ENCODE measurements around the gene GPX4. TPM values are rescaled to one million over a fixed set of nuclear protein-coding genes. Genes with fewer than 3 reads are reported as not detected.
A peak's percentile ranks its signal among the peaks of the same experiment; 100 is the strongest.

GPX4 gene
- total RNA-seq, 4 donors from 2014 or later = 338 to 386 (median 375) TPM

DNA sequence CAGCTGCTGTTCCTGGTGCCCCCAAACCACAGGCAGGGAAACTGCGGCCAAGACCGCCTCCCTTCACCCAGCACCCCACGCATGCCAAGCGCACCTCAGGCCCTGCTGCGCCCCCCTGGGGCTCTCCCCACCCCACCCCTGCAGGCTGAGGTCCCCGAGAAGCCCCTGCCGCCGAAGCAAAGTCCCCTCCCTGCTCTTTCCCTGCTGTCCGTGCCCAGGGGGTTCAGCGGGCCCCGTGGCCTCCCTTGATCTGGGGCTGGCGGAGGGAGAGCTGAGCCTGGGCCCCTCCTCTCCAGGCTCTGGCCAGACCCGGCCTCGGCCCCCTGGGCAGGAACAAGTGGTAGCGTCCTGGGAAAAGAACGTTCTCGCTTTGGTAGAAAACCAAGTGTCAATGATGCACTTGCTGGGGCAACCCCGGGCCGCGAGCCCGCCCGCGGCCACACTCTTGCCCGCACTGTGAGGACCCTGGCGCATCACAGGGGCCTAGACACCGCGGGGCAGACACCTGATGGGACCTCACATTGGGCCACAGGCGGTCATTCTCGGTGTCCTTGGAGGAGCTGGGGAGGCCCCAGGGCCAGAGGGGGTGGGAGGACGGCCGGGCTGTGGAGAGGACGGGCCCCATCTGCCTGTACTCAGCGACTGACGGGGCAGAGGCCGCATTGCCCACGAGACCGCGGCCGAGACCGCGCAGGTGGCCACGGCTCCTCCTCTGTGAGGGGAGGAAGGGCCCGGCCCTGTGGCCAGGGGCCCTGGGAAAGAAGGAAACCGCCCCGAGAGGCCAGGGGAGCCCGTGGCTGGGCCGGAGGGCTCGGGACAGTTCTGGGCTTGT is 29.0 kb downstream of the GPX4 start:
- intact Hi-C loops (cut with DNase I) = no loop called here
- Histone ChIP-seq H3K36me3 (peaks cover 0 to 28% (median 5%) of the 10 kb centered on the region in 4 donors), H3K4me3 (peak overlapping the region; percentile 63 to 80 (median 69)), H3K4me1 (peaks cover 58 to 91% (median 83%) of the 10 kb centered on the region in 4 donors), H3K27ac (replicated peaks in 1 of 4) (peak overlapping the region; percentile 84 to 94 (median 85)), H3K9me3 (no peaks in the 10 kb centered on the region), H3K27me3 (no peaks in the 10 kb centered on the region)
- 87% methylated on average over 15 of the region's 48 CpGs for WGBS
- TF ChIP-seq POLR2AphosphoS5 (IDR thresholded peaks at IDR 0.05) (no peak), EP300 (IDR thresholded peaks at IDR 0.05) (no peak), POLR2A (IDR thresholded peaks at IDR 0.05; ENCODE audit: low read depth) (no peak)
- TF ChIP-seq, protein P1, sequence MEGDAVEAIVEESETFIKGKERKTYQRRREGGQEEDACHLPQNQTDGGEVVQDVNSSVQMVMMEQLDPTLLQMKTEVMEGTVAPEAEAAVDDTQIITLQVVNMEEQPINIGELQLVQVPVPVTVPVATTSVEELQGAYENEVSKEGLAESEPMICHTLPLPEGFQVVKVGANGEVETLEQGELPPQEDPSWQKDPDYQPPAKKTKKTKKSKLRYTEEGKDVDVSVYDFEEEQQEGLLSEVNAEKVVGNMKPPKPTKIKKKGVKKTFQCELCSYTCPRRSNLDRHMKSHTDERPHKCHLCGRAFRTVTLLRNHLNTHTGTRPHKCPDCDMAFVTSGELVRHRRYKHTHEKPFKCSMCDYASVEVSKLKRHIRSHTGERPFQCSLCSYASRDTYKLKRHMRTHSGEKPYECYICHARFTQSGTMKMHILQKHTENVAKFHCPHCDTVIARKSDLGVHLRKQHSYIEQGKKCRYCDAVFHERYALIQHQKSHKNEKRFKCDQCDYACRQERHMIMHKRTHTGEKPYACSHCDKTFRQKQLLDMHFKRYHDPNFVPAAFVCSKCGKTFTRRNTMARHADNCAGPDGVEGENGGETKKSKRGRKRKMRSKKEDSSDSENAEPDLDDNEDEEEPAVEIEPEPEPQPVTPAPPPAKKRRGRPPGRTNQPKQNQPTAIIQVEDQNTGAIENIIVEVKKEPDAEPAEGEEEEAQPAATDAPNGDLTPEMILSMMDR (IDR thresholded peaks at IDR 0.05) = no peak
- no peak for DNase-seq (ENCODE audit: extremely low spot score)

DNA sequence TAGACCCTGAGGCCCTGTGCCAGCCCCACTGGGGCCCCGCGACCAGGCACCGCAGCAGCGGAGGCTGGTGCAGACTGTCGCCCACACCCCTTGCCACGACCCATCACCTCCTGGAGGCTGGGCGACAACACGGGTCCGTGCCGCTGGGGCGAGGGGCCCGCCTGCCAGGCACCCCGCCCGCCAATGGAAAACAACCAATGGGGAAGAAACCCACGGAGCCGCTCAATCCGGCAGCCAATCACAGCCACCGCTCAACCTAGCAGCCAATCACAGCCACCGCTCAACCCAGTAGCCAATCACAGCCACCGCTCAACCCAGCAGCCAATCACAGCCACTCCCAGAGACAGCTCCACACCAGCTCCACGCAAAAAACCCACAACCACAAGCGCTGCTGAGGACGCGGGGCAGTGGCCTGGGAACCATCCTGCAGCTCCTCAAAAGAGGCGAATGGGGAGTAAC is 29.7 kb downstream of the GPX4 start:
- intact Hi-C loops (cut with DNase I) = no loop called here
- peak overlapping the region in 2 of 4 donors; percentile 21 to 80 for H3K4me3 ChIP-seq
- H3K4me1 ChIP-seq = peaks cover 58 to 84% (median 83%) of the 10 kb centered on the region in 4 donors
- TF ChIP-seq, protein P1 (IDR thresholded peaks at IDR 0.05) = no peak
- TF ChIP-seq POLR2AphosphoS5 (IDR thresholded peaks at IDR 0.05) = no peak
- no peaks in the 10 kb centered on the region for H3K27me3 ChIP-seq
- peak overlapping the region; percentile 84 to 94 (median 85) for H3K27ac ChIP-seq (replicated peaks in 1 of 4)
- no peaks in the 10 kb centered on the region for H3K9me3 ChIP-seq
- H3K36me3 ChIP-seq = peaks cover 0 to 24% (median under 1%) of the 10 kb centered on the region in 4 donors
- 90% methylated on average over 25 of the region's 25 CpGs for WGBS
- DNase-seq (ENCODE audit: extremely low spot score) = no peak

DNA sequence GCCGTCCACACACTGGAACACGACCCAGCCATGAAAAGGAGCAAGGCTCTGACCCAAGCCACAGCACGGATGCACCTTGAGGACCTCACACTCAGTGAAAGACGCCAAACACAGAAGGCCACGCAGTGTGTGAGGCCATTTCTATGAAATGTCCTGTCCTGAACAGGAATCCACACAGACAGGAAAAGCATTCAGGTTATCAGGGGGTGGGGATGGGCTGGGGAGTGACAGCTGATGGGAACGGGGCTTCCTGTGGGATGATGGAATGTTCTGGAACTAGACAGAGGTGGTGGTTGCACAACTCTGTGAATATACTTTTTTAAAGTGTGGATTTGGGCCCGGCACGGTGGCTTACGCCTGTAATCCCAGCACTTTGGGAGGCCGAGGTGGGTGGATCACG is 30.6 kb downstream of the GPX4 start:
- peaks cover 58 to 77% (median 74%) of the 10 kb centered on the region in 4 donors for H3K4me1 ChIP-seq
- H3K27ac ChIP-seq (replicated peaks in 1 of 4) = peak overlapping the region in 2 of 4 donors; percentile 85 to 94

DNA sequence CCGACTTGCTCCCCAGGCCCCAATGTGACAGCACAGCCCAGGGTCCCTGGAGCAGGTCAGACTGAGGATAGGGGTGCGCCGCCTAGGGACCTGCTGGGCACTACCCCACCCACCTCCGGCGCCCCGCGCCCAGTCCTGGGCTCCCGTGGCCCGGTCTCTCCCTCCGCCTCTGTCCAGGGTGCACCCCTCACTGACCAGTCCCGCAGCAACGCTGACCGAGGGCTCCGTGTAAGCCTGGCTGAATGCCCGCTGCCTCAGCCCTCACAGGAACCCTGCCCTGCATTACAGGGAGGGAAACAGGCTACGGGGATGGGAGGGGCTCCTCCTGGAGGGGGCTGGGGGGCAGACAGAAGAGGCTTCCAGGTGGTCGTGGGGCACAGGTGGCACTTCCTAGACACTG is 31.7 kb downstream of the GPX4 start:
- no peak for DNase-seq (ENCODE audit: extremely low spot score)
- Histone ChIP-seq H3K4me3 (no peak overlapping the region), H3K9me3 (no peaks in the 10 kb centered on the region), H3K27ac (replicated peaks in 1 of 4) (peak overlapping the region; percentile 60 to 94 (median 67)), H3K4me1 (peaks cover 52 to 67% (median 64%) of the 10 kb centered on the region in 4 donors), H3K27me3 (no peaks in the 10 kb centered on the region), H3K36me3 (peaks cover 0 to 32% (median 12%) of the 10 kb centered on the region in 4 donors)
- TF ChIP-seq POLR2A (IDR thresholded peaks at IDR 0.05; ENCODE audit: low read depth) (no peak), EP300 (IDR thresholded peaks at IDR 0.05) (no peak), POLR2AphosphoS5 (IDR thresholded peaks at IDR 0.05) (no peak)
- TF ChIP-seq, protein P1 (IDR thresholded peaks at IDR 0.05) = no peak
- WGBS = 100% methylated on average over 2 of the region's 17 CpGs
- intact Hi-C loops (cut with DNase I) = no loop called here

More for the DNA sequence above, 30.6 kb downstream of the GPX4 start:
- Histone ChIP-seq H3K9me3 (no peaks in the 10 kb centered on the region), H3K4me3 (no peak overlapping the region), H3K27me3 (no peaks in the 10 kb centered on the region), H3K36me3 (peaks cover 0 to 26% (median 7%) of the 10 kb centered on the region in 4 donors)
- DNase-seq (ENCODE audit: extremely low spot score) = no peak
- WGBS = 96% methylated on average over 9 of the region's 11 CpGs
- intact Hi-C loops (cut with DNase I) = no loop called here
- TF ChIP-seq POLR2AphosphoS5 (IDR thresholded peaks at IDR 0.05) = no peak
- TF ChIP-seq, protein P1 (IDR thresholded peaks at IDR 0.05) = no peak
- TF ChIP-seq POLR2A (IDR thresholded peaks at IDR 0.05; ENCODE audit: low read depth) = no peak
- no peak for TF ChIP-seq EP300 (IDR thresholded peaks at IDR 0.05)
